NCI-H1417 treated with DMSO at 0.1 percent for 48 hours (cell line): ENCODE measurements around the gene WBP1L.
"Not testable (repeated sequence)": the region's sequence is repeated elsewhere in the genome, so short reads cannot be mapped to it uniquely, and the experiment has no call there.

Source experiments
- DNase-seq: peaks from one replicate; lab custom pipeline; 2025; lab: John Stamatoyannopoulos, UW

WBP1L gene

DNA sequence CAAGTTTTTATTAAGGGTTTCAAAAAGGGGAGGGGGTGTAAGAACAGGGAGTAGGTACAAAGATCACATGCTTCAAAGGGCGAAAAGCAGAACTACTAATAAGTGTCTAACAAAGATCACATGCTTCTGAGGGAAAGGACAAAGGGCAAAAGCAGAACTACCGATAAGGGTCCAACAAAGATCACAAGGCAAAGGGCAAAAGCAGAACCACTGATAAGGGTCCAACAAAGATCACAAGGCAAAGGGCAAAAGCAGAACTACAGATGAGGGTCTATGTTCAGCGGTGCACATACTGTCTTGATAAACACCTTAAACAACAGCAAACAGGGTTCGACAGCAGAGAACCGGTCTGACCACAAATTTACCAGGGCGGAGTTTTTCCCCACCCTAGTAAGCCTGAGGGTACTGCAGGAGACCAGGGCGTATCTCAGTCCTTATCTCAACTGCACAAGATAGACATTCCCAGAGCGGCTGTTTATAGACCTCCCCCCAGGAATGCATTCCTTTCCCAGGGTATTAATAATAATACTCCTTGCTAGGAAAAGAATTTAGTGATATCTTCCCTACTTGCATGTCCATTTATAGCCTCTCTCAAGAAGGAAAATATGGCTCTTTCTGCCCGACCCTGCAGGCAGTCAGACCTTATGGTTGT is 94.7 kb downstream of the WBP1L start:
- DNase-seq = not testable (repeated sequence)

DNA sequence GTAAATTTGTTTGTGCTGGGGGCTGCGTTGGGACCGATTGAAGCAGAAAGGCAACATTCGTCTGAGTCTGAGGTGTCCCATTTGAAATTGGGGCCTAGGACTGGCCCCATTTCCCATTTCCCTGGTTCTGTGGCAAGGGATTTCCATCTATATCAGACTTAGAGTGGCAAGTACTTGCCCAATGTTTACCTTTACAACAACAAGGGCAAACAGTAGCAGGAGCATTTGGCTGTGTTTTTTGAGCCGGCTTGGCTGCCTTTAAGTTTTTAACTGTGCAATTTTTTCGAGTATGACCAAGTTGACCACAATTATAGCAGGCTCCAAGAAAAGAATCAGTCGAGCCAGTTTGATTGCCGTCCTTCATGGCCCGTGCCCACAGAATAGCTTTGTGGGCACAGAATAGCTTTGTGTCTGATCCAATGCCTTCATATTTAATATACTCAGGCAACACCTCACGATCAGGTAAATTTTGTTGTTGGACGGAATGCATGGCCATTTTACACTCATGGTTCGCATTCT is 98.1 kb downstream of the WBP1L start:
- no peak for DNase-seq

DNA sequence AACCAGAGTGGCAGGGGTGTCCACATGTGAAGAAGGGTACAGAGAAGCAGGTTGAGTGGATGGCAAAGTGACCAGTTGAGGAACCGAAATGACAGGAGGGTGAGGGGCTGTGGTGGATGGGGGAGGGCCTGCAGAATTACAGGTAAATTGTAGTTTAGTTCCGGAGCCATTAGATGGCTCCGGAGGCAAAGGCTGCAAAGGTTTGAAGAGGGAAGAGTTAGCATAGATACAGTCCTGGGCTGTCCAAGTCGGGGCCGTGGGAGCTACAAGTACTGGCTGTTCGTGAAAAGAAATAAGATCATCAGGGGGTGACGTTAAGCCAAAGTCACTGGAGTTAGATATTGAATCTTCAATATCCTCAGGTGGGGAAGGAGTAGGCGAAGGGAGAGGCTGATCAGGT is 99.4 kb downstream of the WBP1L start:
- DNase-seq = not testable (repeated sequence)

DNA sequence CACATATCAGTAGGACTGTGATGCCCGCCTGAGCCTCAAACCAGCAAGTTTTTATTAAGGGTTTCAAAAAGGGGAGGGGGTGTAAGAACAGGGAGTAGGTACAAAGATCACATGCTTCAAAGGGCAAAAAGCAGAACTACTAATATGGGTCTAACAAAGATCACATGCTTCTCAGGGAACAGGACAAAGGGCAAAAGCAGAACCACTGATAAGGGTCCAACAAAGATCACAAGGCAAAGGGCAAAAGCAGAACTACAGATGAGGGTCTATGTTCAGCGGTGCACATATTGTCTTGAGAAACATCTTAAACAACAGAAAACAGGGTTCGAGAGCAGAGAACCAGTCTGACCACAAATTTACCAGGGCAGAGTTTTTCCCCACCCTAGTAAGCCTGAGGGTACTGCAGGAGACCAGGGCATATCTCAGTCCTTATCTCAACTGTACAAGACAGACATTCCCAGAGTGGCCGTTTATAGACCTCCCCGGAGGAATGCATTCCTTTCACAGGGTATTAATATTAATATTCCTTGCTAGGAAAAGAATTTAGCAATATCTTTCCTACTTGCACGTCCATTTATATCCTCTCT is 100.5 kb downstream of the WBP1L start:
- DNase-seq = not testable (repeated sequence)

DNA sequence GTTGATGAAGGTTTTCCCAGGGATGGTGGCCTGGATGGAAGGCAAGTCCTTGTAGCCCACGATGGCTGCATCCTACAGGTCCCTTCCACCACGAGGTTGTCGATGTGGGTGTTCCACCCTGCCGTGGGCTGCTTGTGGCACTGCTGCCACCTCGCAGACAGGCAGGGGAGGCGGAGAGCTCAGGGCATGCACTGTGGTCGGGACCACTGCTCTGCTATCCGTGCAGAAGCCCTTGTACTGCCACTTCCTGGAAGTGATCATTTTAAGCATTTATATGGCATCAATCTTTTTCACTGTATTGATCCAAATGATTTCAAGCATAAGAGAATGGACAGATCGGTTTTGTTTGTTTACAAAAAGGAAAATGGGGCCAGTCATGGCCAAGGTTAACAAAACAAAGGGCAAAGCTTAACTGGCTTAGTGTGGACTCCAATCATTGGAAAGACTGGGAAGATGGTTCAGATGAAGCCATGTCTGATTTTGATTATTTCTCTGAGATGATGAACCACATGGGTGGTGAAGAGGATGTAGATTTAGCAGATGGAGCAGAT is 101.7 kb downstream of the WBP1L start:
- no peak for DNase-seq

- no peak for DNase-seq
Measured at GRCh38 chr10:102850025-102850518, 106.3 kb downstream of the WBP1L start.

DNA sequence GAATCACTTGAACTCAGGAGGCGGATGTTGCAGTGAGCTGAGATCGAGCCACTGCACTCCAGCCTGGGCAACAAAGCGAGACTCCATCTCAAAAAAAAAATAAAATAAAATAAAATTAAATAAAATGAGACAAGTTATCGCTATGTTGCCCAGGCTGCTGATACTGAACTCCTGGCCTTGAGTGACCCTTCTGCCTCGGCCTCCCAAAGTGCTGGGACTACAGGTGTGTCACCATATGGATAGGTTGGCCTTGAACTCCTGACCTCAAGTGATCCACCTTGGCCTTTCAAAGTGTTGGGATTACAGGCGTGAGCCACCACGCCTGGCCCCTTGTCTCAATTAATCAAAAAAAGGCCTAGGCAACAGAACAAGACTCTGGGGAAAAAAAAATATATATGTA is 109.5 kb downstream of the WBP1L start:
- DNase-seq = not testable (repeated sequence)

DNA sequence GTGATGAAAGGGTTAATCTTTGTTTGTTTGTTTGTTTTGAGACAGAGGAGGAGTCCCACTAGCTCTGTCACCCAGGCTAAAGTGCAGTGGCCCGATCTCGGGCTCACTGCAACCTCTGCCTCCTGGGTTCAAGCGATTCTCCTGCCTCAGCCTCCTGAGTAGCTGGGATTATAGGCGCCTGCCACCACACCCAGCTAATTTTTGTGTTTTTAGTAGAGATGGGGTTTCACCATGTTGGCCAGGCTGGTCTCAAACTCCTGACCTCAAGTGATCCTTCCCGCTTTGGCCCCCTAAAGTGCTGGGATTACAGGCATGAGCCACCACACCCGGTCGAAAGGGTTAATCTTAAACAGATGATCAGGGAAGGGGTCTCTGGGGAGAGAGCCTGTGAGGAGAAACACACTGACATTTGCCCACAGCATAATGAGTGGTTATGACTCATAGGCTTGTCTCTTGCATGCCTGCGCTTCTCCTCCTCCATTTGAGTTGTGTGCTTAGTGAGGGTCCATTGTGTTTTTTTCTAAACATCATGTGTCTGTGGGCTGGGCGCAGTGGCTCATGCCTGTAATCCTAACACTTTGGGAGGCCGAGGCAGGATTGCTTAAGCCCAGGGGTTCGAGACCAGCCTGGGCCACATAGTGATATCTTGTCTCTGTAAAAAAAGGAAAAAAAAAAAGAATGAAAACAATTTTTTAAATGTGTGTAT is 112.1 kb downstream of the WBP1L start:
- not testable (repeated sequence) for DNase-seq

- DNase-seq = no peak
Measured at GRCh38 chr10:102856758-102857424, 113.1 kb downstream of the WBP1L start.

- no peak for DNase-seq
Measured at GRCh38 chr10:102859911-102860310, 116.2 kb downstream of the WBP1L start.

DNA sequence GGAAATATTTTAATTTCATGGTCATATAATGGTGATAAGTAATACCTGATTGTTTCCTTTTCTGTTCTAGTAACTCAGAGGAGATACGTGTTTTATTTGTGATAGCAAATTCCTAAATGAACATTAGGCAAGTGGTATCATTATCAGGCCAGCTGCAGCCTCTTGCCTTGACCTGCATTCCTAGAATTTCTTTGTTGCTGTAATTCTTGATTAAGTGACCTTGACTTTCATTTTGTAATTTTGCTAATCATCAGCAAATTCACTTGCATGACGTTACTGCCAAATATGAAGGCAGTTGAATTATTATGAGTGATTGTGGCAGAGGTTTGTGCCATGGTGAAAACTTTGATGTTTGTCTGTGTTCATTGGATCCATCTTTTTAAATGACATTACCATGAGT is 119.9 kb downstream of the WBP1L start:
- no peak for DNase-seq

DNA sequence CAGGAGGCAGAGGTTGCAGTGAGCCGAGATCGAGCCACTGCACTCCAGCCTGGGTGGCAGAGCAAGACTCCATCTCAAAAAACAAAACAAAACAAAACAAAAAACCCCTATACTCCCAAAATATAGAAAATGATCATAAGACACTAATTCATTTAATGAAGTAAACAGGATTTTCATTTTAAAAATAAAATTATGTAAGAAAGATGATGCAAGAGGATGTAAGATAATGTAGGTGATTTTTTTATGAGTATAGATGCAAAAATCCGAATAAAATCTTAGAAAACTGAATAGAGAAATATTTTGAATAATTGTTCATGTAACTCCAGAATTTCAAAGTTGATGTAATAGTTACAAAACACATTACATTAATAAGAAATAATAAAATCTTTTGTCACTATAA is 121.9 kb downstream of the WBP1L start:
- no peak for DNase-seq
